ENCODE results near the gene LHX6.

DNA sequence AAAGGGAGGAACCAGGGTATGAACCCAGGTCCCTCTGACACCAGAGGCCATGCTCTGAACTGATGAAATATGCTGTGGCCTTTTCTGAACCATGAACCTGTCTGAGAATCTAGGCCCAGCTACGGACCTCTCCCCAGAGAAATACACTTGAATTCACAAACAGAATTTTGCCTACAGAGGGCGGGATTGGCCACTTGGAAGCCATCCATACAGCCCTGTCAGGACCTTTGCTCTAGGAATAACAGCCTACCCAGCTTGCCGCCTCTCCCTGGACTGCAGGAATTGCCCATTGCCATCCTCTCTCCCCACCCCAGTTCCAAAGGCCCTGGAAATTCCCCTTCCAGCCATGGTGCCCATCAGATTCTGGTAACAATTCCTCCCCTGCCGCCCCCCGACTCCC, 42.5 kb downstream of the LHX6 start:
- TF ChIP-seq, protein P1, sequence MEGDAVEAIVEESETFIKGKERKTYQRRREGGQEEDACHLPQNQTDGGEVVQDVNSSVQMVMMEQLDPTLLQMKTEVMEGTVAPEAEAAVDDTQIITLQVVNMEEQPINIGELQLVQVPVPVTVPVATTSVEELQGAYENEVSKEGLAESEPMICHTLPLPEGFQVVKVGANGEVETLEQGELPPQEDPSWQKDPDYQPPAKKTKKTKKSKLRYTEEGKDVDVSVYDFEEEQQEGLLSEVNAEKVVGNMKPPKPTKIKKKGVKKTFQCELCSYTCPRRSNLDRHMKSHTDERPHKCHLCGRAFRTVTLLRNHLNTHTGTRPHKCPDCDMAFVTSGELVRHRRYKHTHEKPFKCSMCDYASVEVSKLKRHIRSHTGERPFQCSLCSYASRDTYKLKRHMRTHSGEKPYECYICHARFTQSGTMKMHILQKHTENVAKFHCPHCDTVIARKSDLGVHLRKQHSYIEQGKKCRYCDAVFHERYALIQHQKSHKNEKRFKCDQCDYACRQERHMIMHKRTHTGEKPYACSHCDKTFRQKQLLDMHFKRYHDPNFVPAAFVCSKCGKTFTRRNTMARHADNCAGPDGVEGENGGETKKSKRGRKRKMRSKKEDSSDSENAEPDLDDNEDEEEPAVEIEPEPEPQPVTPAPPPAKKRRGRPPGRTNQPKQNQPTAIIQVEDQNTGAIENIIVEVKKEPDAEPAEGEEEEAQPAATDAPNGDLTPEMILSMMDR (conservative IDR thresholded peaks at IDR 0.05; ENCODE audit: low read depth, low read length): no peak
- TF ChIP-seq MAFK (IDR thresholded peaks at IDR 0.05; ENCODE audit: low read depth, low read length): no peak
